Aorta (tissue), 5 donors: ENCODE data around the gene MEGF11. TPM values are rescaled to one million over a fixed set of nuclear protein-coding genes. Genes with fewer than 3 reads are reported as not detected.

Source experiments
- ATAC-seq: fragments of 200-7000 bp; cut with Tn5 transposase; one replicate; pipeline ENCODE4 v1.9.1; 2022; ENCODE audit warnings: moderate library complexity; ENCODE audit not compliant: low FRiP score
- DNase-seq, 2 donors: peaks; one replicate each; pipeline ENCODE4 v3.0.0-alpha.2; 2020
- H3K27ac ChIP-seq, 2 donors: one replicate each; pipeline ENCODE4 v1.5.1; 2013; ENCODE audit warnings: low read length in 2 of 2, mild to moderate bottlenecking in 2 of 2, moderate library complexity in 2 of 2, control low read depth in 1 of 2, inconsistent platforms in 1 of 2, low read depth in 1 of 2
- H3K27me3 ChIP-seq, 2 donors: one replicate each; pipeline ENCODE4 v1.6.1; 2013; ENCODE audit warnings: control low read depth in 1 of 2, low read length in 1 of 2, mild to moderate bottlenecking in 1 of 2, moderate library complexity in 1 of 2; ENCODE audit not compliant: insufficient read depth in 2 of 2, control insufficient read depth in 1 of 2
- H3K36me3 ChIP-seq, 2 donors: one replicate each; pipeline ENCODE4 v1.6.1; 2013; ENCODE audit warnings: control low read depth in 1 of 2, low read length in 1 of 2, mild to moderate bottlenecking in 1 of 2; ENCODE audit not compliant: insufficient read depth in 2 of 2, control insufficient read depth in 1 of 2
- H3K4me1 ChIP-seq, 2 donors: one replicate each; pipeline ENCODE4 v1.6.1; 2013; ENCODE audit warnings: low read length in 2 of 2, control low read depth in 1 of 2, mild to moderate bottlenecking in 1 of 2, moderate library complexity in 1 of 2; ENCODE audit not compliant: insufficient read depth in 2 of 2, control insufficient read depth in 1 of 2
- H3K4me3 ChIP-seq, 2 donors: one replicate each; pipeline ENCODE4 v1.5.1; 2013; ENCODE audit warnings: low read length in 2 of 2, control low read depth in 1 of 2, mild to moderate bottlenecking in 1 of 2
- H3K9me3 ChIP-seq: one replicate; pipeline ENCODE4 v1.6.1; 2013; ENCODE audit warnings: mild to moderate bottlenecking, low read length; ENCODE audit not compliant: control insufficient read depth
- WGBS, 2 donors: extraction: QIAGEN DNeasy Blood & Tissue Kit; methylation state at CpG; one replicate each; pipeline ENCODE4 v1.1.7; 2013; 5-methylcytosine and 5-hydroxymethylcytosine counted together
- intact Hi-C, 2 donors: fragments of 100-400 bp; cut with DNase I; formaldehyde crosslinking; loops; one replicate each; pipeline versions ENCODE4 v1.14.2 to v1.15.0; 2022
- polyA plus RNA-seq, 2 donors: library from polyadenylated mRNA; stranded (reverse); fragments of 200-250 nt; gene quantifications; one replicate each; pipeline ENCODE4 v1.2.3, GENCODE V29; 2013
- total RNA-seq, 2 donors: library from RNA; stranded (reverse); fragmentation: NEBNext Ultra II Directional; extraction: Animal tissue kit (Norgen Biotek cat#: 25700); gene quantifications; one replicate each; pipeline ENCODE4 v1.2.1, GENCODE V29; 2021
- donor health status: healthy with polysubstance abuse.
- donor health status: Bipolar disorder and iron deficiency.
- donor health status: DM: no; HTN: no; CAD: no.
- donor health status: DM: no; HTN: no; CAD: no.
- donor health status: DM: yes; HTN: yes; CAD: no.

The MEGF11 gene
- total and polyA plus RNA-seq, 4 donors, result not detected

DNA sequence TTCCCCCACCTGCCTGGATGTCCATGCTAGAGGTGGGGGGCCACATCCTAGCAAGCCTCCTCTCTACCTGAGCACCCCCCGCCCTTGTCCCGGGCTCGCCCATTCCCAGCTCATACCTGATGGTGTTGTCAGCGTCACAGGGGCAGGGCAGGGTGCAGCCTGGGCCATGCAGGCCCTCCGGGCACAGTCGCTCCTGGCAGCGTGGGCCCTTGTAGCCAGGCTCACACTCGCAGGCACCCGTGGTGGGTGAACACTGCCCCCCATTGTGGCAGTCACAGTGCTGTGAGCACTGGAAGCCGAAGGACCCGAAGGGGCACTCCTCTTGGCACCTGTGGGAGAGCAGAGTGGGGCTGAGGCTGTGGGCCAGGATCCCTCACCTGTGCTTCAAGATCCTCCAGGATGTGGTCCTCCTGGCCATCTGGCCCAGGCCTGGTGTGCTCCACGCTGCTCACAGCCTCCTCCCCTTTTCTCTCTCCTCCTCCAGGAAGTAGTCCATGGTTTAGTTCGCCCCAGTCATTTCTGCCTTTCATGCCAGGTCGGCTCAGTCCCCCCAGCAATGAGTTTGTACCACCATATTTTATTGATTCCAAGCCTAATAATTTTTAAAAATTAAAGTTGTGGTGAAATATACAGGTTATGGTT lies 288.6 kb downstream of the MEGF11 start:
- DNase-seq, result no peak
- no peak overlapping the region for H3K27ac ChIP-seq
- no peaks in the 10 kb centered on the region for H3K9me3 ChIP-seq
- H3K27me3 ChIP-seq, result no peaks in the 10 kb centered on the region
- no peaks in the 10 kb centered on the region for H3K4me1 ChIP-seq
- no peak for ATAC-seq
- H3K4me3 ChIP-seq, result no peak overlapping the region
- H3K36me3 ChIP-seq, result no peaks in the 10 kb centered on the region
- 87 to 89% methylated on average over 14 of the region's 14 CpGs for WGBS, 2 donors
- intact Hi-C loops, result no loop called here

DNA sequence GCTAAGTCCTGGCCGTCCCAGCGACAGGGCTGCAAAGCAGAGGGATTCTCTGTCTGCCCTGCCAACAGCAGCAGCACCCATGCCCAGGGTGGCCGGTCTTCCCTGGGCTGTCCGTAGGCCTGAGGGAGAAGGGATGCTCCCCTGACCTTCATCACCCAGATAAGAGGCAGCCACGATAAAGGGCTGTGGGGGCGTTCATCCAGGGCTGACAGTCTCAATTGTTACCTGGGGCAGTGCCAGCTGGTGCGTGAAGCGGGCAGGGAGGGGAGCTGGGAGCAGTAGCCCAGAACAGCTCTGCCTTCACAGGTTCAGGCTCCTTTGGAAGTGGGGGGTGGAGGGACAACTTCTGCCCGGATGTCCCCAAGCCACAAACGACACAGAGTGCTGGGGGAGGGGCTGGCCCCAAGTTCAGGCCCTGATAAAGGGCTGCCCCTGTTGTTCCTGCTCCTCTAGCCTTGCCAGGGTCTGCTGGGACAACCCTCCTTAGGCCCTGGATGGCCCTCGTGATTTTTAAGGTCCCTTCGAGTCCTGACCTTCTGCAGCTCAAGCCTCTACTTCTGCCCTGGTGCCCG lies 289.6 kb downstream of the MEGF11 start:
- Histone ChIP-seq H3K4me1 (no peaks in the 10 kb centered on the region), H3K9me3 (no peaks in the 10 kb centered on the region), H3K36me3 (no peaks in the 10 kb centered on the region), H3K27ac (no peak overlapping the region), H3K27me3 (no peaks in the 10 kb centered on the region), H3K4me3 (no peak overlapping the region)
- 47 to 50% methylated on average over 13 of the region's 13 CpGs for WGBS, 2 donors
- ATAC-seq (no peak), DNase-seq (no peak)
- intact Hi-C loops, result no loop called here

DNA sequence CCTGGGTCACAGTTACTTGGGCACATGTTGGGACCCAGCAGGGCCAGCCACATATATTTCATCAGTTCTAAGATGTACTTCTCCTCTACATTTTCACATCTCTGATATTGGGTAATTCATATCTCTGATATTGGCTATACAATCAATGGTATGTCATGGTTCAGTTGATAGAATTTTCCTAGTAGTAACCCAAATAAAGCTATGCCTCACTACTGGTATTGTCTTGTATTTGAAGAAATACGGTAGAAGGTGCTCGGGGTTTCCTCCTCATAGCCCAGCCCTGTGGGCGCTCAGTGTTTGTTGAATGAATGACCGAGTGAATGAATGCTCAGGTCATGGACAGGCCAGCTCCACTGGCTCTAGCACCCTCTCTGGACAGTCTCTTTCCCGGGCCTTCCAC lies 290.2 kb downstream of the MEGF11 start:
- WGBS, 2 donors, result 36 to 42% methylated on average over 5 of the region's 5 CpGs
- intact Hi-C loops, result no loop called here
- Histone ChIP-seq H3K36me3 (no peaks in the 10 kb centered on the region), H3K27me3 (no peaks in the 10 kb centered on the region), H3K9me3 (no peaks in the 10 kb centered on the region), H3K4me1 (no peaks in the 10 kb centered on the region), H3K27ac (no peak overlapping the region), H3K4me3 (no peak overlapping the region)
- ATAC-seq, result no peak
- DNase-seq, result no peak

DNA sequence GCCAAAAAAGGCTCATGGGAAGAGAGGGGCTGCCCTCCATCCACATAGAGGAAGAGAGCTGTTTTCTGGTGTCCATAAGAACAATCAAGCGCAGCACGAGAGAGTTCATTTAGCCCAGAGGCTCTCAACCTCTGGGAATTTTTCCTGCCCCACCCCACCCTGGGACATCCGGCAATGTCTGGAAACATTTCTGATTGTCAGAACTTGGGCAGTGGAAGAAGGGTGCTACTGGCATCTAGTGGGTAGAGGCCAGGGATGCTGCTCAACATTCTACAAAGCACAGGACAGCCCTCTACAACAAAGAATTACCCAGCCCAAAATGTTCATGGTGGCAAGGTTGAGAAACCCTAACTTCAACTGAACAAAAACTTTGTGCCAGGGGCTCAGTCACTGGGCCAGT lies 291.4 kb downstream of the MEGF11 start:
- no peaks in the 10 kb centered on the region for H3K9me3 ChIP-seq
- ATAC-seq (no peak), DNase-seq (no peak)
- H3K27ac ChIP-seq, result no peak overlapping the region
- WGBS, 2 donors, result 63 to 72% methylated on average over 3 of the region's 3 CpGs
- H3K4me3 ChIP-seq, result no peak overlapping the region
- intact Hi-C loops, result no loop called here
- no peaks in the 10 kb centered on the region for H3K27me3 ChIP-seq
- H3K4me1 ChIP-seq, result no peaks in the 10 kb centered on the region
- H3K36me3 ChIP-seq, result no peaks in the 10 kb centered on the region

DNA sequence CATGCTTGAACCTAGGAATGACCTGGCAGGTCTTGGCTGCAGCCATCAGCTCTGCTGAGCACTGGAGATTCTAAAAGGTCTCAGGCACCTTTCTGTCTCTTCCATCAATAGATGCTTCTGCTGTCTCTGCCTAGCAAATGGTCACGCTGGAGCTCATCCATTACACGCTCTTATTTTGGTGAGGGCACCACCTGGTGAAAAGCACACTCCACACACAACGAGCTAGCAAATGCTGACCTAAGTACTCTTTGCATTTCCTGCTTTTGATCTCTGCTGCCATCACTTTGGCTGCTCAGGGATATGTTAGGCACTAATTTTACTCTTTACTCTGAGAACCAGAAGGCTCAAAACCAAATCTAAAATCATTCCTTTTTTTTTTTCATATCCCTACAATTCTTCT lies 293.0 kb downstream of the MEGF11 start:
- Histone ChIP-seq H3K9me3 (no peaks in the 10 kb centered on the region), H3K4me3 (no peak overlapping the region), H3K27ac (no peak overlapping the region), H3K36me3 (no peaks in the 10 kb centered on the region), H3K27me3 (no peaks in the 10 kb centered on the region), H3K4me1 (no peaks in the 10 kb centered on the region)
- intact Hi-C loops, result no loop called here
- no peak for DNase-seq
- ATAC-seq, result no peak
- WGBS, 2 donors, result 33 to 43% methylated on average over 3 of the region's 3 CpGs

DNA sequence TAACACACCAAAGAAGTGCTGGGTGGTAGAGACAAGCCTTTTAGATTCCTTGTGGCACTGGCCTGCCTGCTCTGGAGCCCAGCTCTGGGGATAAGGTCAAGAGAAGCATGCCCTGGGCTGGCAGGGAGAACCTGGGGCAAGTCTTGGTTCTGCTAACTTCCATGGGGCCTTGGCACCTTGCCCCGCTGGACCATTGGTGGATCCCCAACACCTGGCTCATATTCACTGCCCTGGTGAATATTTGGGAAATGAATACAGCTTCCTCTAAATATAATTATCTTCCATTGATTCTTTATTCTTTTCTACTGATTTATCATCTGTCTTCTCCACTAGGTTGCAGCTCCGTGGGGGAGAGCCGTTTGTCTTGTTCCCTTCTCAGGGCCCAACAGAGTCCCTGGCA lies 294.7 kb downstream of the MEGF11 start:
- H3K4me3 ChIP-seq, result no peak overlapping the region
- WGBS, 2 donors, result 58 to 63% methylated on average over 3 of the region's 3 CpGs
- H3K36me3 ChIP-seq, result no peaks in the 10 kb centered on the region
- H3K27me3 ChIP-seq, result no peaks in the 10 kb centered on the region
- H3K9me3 ChIP-seq, result no peaks in the 10 kb centered on the region
- no peaks in the 10 kb centered on the region for H3K4me1 ChIP-seq
- intact Hi-C loops, result no loop called here
- no peak for ATAC-seq
- no peak overlapping the region for H3K27ac ChIP-seq
- no peak for DNase-seq

DNA sequence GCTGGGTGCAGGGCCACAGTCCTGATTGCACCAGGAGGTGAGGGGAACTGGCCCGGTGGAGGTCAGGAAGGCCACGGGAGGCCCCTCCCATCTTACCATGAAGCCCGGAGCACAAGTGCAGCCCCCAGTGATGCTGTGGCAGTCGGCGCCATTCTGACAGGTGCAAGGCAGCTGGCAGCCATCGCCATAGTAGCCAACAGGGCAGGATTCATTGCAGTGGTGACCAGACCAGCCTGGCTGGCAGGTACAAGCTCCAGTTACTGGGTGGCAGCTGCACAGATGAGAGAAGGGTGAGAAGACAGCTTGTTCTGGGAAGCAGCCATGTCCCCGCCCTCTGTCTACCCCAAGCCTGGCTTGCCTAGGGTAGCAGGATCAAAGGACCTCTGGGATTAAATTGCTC lies 296.1 kb downstream of the MEGF11 start:
- H3K27ac ChIP-seq, result no peak overlapping the region
- H3K9me3 ChIP-seq, result no peaks in the 10 kb centered on the region
- H3K4me3 ChIP-seq, result no peak overlapping the region
- H3K4me1 ChIP-seq, result no peaks in the 10 kb centered on the region
- no peak for DNase-seq
- intact Hi-C loops, result no loop called here
- 60 to 68% methylated on average over 7 of the region's 7 CpGs for WGBS, 2 donors
- ATAC-seq, result no peak
- no peaks in the 10 kb centered on the region for H3K36me3 ChIP-seq
- H3K27me3 ChIP-seq, result no peaks in the 10 kb centered on the region

DNA sequence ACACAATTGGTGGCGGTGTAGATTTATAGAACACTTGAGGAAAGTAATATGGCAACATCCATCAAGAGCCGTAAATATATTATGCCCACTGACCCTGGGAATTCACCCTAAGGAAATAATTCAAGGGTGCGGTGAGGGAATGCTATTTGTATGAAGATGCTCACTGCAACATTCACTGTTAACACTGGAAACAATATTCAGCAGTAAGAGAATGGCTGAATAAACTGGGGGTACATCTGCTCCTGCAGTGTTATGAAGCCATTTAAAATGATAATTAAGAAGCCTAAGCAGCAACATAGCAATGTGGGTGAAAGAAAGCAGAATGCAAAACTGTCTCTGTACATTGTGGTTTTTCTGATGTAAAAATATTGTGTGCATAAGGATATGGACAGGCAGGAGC lies 296.7 kb downstream of the MEGF11 start:
- Histone ChIP-seq H3K4me1 (no peaks in the 10 kb centered on the region), H3K27ac (no peak overlapping the region), H3K4me3 (no peak overlapping the region), H3K36me3 (no peaks in the 10 kb centered on the region), H3K9me3 (no peaks in the 10 kb centered on the region), H3K27me3 (no peaks in the 10 kb centered on the region)
- ATAC-seq (no peak), DNase-seq (no peak)
- intact Hi-C loops, result no loop called here
- 63 to 68% methylated on average over 3 of the region's 3 CpGs for WGBS, 2 donors

DNA sequence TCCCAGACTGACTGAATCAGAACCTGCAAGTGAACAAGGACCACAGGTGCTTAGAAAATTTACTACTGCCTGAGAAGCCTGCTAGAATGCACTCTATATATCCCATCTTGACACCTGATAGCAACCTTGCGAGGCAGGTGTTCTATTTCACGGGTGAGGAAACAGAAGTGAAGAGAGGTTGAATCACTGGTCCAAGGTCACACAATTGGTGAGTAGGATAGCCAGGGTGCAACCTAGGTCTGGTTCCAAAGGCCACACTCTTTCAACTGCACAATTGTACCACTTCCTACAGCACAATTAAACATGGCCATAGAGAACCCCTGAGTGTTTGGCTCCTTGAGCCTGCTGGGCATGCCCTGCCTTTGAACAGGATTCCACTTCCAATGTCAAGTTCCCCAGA lies 297.2 kb downstream of the MEGF11 start:
- intact Hi-C loops, result no loop called here
- no peak overlapping the region for H3K4me3 ChIP-seq
- no peaks in the 10 kb centered on the region for H3K36me3 ChIP-seq
- H3K27me3 ChIP-seq, result no peaks in the 10 kb centered on the region
- H3K4me1 ChIP-seq, result no peaks in the 10 kb centered on the region
- DNase-seq (no peak), ATAC-seq (no peak)
- no peak overlapping the region for H3K27ac ChIP-seq
- WGBS, 2 donors, result 84 to 89% methylated on average over 2 of the region's 2 CpGs
- no peaks in the 10 kb centered on the region for H3K9me3 ChIP-seq
